ENCODE measurements around the gene SPEM2. TPM values are rescaled to one million over a fixed set of nuclear protein-coding genes. Genes with fewer than 3 reads are reported as not detected.

Gene SPEM2
- not detected for total RNA-seq

DNA sequence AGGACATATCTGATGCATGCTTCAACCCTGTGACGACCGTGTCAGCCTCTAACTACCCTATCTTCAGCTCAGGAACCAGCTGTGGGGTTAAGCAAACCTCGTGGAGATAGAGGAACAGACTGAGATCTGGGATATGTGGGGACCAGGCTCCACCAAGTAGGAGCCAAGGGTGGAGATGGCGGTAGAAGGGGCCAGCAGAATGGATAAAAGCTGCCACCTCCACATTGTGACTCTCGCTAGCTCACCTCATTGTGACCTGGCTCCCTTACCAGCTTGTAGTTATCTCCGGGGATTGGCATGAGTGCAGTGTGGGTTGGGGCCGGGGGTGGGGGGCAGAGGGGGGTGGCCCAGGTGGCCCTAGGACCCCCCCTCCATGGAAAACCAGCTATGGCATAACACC, at the start of gene SPEM2:
TSS of gene SPEM2 (plus strand) at position 301 of the 400 bp plus-strand sequence. CDS start at position 374, 73 bp downstream.
- H3K27me3 ChIP-seq: no peaks in the 10 kb centered on the region
- intact Hi-C loops (cut with DNase I): no loop called here
- DNase-seq: no peak

DNA sequence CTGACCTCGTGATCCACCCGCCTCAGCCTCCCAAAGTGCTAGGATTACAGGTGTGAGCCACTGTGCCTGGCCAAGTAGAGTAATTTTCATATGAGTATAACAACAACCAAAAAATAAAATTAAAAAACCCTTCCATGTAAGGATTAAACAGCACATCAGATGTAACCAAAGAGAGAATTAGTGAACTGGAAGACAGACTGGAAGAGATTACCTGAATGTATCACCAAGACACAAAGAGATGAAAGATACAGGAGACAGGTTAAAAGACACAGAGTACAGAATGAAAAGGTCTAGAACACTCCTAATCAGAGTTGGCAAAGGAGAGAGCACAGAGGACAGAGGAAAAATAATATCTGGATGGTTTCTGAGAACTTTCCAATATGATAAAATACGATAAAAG, 46.3 kb upstream of the SPEM2 start:
- Histone ChIP-seq H3K4me3 (no peak overlapping the region), H3K4me1 (peaks cover 19 to 45% (median 30%) of the 10 kb centered on the region in 3 donors), H3K36me3 (peaks cover 0 to 13% (median 0%) of the 10 kb centered on the region in 3 donors), H3K9me3 (peaks cover 0 to 5% (median 0%) of the 10 kb centered on the region in 3 donors), H3K27me3 (peaks cover 0 to 5% (median 0%) of the 10 kb centered on the region in 4 donors), H3K27ac (no peak overlapping the region)
- intact Hi-C loops (cut with DNase I): no loop called here
- 91 to 97% methylated on average over 3 of the region's 3 CpGs for WGBS, 2 donors
- DNase-seq: no peak
- TF ChIP-seq, protein P1, sequence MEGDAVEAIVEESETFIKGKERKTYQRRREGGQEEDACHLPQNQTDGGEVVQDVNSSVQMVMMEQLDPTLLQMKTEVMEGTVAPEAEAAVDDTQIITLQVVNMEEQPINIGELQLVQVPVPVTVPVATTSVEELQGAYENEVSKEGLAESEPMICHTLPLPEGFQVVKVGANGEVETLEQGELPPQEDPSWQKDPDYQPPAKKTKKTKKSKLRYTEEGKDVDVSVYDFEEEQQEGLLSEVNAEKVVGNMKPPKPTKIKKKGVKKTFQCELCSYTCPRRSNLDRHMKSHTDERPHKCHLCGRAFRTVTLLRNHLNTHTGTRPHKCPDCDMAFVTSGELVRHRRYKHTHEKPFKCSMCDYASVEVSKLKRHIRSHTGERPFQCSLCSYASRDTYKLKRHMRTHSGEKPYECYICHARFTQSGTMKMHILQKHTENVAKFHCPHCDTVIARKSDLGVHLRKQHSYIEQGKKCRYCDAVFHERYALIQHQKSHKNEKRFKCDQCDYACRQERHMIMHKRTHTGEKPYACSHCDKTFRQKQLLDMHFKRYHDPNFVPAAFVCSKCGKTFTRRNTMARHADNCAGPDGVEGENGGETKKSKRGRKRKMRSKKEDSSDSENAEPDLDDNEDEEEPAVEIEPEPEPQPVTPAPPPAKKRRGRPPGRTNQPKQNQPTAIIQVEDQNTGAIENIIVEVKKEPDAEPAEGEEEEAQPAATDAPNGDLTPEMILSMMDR (IDR thresholded peaks at IDR 0.05): no peak
- no peak for TF ChIP-seq POLR2A (IDR thresholded peaks at IDR 0.05)

More for the DNA sequence above, at the start of gene SPEM2:
- Histone ChIP-seq H3K27ac (no peak within 1 kb of the TSS), H3K4me3 (no peak within 1 kb of the TSS), H3K4me1 (no peaks in the 10 kb centered on the region), H3K36me3 (no peaks in the 10 kb centered on the region), H3K9me3 (no peaks in the 10 kb centered on the region)
- WGBS, 2 donors: 72 to 74% methylated on average over 5 to 6 of the region's 7 CpGs
- TF ChIP-seq, protein P1 (IDR thresholded peaks at IDR 0.05): no peak
- TF ChIP-seq POLR2A (IDR thresholded peaks at IDR 0.05): no peak

DNA sequence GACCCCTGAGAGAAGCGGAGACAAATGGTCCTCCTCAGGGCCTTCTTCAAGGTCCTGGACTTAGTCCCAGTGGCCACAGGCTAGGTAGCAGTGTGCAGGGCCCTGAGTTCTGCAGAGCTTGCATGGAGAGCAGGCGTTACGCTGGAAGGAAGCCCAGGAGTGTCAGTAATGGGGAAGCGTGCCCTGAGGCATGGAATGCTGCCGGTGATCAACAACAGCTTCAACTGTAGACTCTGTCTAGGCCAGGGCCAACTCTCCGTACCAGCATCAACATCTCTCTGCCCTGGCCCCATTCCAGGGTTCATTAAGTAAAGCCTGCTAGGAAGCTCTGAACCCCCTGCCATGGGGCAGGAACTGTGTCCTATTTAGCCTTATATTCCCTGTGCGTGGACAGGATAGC, 45.1 kb upstream of the SPEM2 start:
- TF ChIP-seq, protein P1 (IDR thresholded peaks at IDR 0.05): no peak
- TF ChIP-seq POLR2A (IDR thresholded peaks at IDR 0.05): no peak
- H3K36me3 ChIP-seq: peaks cover 0 to 25% (median 0%) of the 10 kb centered on the region in 3 donors
- peaks cover 20 to 53% (median 31%) of the 10 kb centered on the region in 3 donors for H3K4me1 ChIP-seq
- 20% methylated on average over 2 of the region's 7 CpGs; no CpG with 5 or more reads in 1 of the 2 donors for WGBS, 2 donors
- peak overlapping the region; percentile 81 to 89 (median 85) for H3K27ac ChIP-seq
- H3K27me3 ChIP-seq: peaks cover 0 to 5% (median 0%) of the 10 kb centered on the region in 4 donors
- DNase-seq: no peak
- intact Hi-C loops (cut with DNase I): no loop called here
- peak overlapping the region; percentile 49 to 73 (median 68) for H3K4me3 ChIP-seq
- peaks cover 0 to 5% (median 0%) of the 10 kb centered on the region in 3 donors for H3K9me3 ChIP-seq

DNA sequence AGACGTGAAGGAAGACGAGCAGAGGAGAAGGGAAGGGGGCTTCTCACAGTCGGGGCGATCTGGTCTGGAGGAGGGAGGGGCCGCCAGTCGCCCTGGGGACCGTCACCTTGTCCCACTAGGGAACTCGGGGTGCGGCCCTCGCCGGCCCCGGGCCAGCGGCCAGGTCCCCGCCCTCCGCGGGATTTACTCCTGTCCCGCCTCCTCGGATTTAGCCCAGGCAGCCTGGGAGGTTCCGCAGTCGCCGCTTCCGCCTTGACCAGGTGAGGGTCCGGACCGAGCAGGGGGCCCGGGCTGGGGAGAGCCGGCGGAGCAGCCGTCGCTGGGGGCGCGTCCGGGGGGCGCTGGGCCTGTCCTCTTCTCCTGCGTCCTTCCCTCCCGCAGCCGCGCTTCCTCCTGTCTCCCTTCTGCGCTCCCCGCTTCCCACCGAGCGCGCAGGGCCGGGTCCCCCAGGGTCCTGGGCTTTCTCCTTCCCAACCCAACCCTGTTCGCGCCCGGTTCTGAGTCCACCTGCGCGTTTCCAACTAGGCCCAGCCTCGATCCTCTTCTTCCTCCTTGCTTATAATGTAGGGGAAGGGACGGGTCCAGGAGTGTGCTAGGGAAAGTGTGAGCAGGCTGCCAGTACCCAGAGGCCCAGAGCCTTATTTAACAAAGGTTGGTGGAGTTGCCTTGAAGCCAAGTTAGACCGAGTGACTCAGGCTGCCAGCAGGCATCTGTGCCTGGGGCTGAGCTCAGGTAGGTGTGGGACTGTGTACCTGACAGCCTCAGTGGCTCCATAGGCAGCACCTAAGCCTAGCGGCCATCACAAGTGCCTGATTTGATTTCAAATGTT, 44.3 kb upstream of the SPEM2 start, which contains the start of gene TNK1:
TSS of gene TNK1 (plus strand) at position 235 of the 829 bp plus-strand sequence. CDS start 1,838 bp downstream, outside the sequence.
- peak in 2 of 4 donors; percentile 58 to 65 for TF ChIP-seq POLR2A (IDR thresholded peaks at IDR 0.05)
- TF ChIP-seq, protein P1 (IDR thresholded peaks at IDR 0.05): peak in 1 of 6 experiments; percentile 28
- Histone ChIP-seq H3K4me1 (peaks cover 20 to 53% (median 31%) of the 10 kb centered on the region in 3 donors), H3K27ac (peak within 1 kb of the TSS; percentile 81 to 89 (median 85)), H3K27me3 (peaks cover 0 to 5% (median 0%) of the 10 kb centered on the region in 4 donors), H3K9me3 (peaks cover 0 to 5% (median 0%) of the 10 kb centered on the region in 3 donors), H3K4me3 (peak within 1 kb of the TSS; percentile 49 to 73 (median 68)), H3K36me3 (peaks cover 0 to 33% (median 0%) of the 10 kb centered on the region in 3 donors)
- intact Hi-C loops (cut with DNase I): no loop called here
- DNase-seq: no peak
- 3 to 5% methylated on average over 4 to 34 of the region's 52 CpGs for whole genome bisulfite sequencing, 2 donors

DNA sequence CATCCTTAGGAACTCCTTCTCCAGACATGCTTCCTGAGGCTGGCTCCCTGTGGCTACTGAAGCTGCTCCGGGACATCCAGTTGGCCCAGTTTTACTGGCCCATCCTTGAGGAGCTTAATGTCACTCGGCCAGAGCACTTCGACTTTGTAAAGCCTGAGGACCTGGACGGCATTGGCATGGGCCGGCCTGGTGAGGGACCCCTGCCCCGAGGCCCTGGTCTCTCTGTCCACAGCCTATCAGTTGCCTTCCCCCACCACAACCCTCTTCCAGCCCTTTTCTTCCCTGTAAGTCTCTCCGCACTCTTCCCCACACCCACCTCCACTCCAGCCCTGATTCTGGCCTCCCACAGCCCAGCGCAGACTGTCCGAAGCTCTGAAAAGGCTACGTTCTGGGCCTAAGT, 42.5 kb upstream of the SPEM2 start:
- no peak for DNase-seq
- peaks cover 0 to 5% (median 0%) of the 10 kb centered on the region in 3 donors for H3K9me3 ChIP-seq
- H3K27me3 ChIP-seq: peaks cover 0 to 5% (median 0%) of the 10 kb centered on the region in 4 donors
- intact Hi-C loops (cut with DNase I): no loop called here
- H3K4me3 ChIP-seq: no peak overlapping the region
- H3K4me1 ChIP-seq: peaks cover 20 to 53% (median 31%) of the 10 kb centered on the region in 3 donors
- H3K27ac ChIP-seq: no peak overlapping the region
- H3K36me3 ChIP-seq: peaks cover under 1 to 51% (median 4%) of the 10 kb centered on the region in 3 donors
- 84% methylated on average over 6 to 7 of the region's 10 CpGs for WGBS, 2 donors
- TF ChIP-seq, protein P1 (IDR thresholded peaks at IDR 0.05): no peak
- no peak for TF ChIP-seq POLR2A (IDR thresholded peaks at IDR 0.05)
